Ammon's horn (tissue), 1 donor: ENCODE measurements around the gene MON1B.
"Not testable (repeated sequence)": the region's sequence is repeated elsewhere in the genome, so short reads cannot be mapped to it uniquely, and the experiment has no call there.

Experiments used
- DNase-seq: peaks from one replicate; pipeline ENCODE4 v3.0.0-alpha.2; 2016; ENCODE audit warnings: low spot score

The MON1B gene

DNA sequence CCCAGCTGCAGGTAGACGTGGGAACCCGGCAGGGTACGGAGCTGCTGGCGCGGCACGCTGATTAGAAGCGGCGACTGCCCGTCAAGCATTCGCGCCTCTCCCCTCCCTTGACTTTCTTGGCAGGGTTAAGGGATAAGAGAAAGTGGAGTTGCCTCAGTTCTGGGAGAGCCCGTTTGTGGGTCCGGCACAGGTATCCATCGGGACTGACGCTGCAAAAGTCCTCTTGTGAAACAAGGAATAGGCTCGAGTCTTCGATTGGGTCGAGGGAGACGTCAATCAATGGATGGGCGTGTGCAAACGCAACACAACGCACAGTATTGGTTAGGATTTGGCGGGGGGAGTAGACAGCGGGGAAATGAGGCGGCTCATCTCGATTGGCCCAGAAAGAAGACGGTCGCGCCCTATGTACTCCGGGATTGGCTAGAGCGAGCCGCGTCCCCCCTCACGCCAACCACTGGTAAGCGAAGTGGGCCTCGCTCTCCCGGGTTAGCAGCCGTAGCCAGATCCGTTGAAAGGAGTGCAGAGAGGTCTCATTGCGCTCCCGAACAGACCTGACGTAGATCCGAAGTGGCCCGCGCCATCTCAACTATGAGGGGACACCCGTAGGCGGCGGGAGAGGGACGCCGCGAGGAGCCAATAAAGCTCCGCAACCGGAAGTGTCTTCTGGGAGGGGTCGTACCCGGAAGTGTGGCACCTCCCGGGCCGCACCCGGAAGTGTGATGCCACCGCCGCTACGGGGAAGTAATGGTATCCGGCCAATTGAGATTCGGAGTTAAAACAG, at the start of gene MON1B:
TSS of gene MON1B (plus strand) at position 713 of the 781 bp plus-strand sequence. CDS start 296 bp downstream, outside the sequence.
- peak; percentile 100 for DNase-seq

DNA sequence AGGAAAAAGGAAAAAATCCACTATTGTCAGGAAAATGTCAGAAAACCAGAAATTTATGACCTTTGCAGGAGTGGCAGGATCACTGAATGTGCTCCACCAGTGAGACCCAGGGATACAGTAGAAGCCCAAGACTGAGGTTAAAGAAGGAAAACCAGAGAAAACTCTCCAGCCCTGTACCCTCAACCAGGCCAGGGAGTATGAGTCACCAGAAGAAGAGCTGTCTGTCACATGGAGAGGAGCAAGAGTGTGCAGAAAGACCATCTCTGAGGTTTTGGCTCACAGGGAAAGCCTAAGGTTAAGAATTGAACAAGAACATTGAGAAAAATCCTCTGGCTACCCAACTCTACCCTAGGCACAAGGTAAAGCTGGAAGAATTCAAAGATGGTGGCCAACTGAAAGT, 47.6 kb upstream of the MON1B start:
- no peak for DNase-seq

DNA sequence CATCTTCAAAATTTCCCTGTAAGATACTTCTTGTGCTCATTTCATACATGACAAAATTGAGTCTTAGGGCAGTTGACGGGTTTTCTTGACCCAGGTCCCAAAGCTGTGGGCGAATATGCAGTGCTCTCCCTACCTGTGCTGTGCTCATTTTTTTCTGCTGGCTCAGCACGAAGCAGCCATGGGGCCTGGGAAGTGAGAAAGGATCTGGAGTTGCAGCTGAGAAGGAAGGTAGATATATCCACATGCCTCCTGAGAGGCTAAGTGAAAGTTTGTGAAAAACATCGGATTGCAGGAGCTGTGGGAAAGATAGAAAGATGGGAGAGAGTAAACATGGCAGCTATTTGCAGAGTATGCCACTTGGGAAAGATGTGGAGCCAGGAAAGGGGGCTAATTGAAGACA, 42.9 kb upstream of the MON1B start:
- DNase-seq, result no peak

DNA sequence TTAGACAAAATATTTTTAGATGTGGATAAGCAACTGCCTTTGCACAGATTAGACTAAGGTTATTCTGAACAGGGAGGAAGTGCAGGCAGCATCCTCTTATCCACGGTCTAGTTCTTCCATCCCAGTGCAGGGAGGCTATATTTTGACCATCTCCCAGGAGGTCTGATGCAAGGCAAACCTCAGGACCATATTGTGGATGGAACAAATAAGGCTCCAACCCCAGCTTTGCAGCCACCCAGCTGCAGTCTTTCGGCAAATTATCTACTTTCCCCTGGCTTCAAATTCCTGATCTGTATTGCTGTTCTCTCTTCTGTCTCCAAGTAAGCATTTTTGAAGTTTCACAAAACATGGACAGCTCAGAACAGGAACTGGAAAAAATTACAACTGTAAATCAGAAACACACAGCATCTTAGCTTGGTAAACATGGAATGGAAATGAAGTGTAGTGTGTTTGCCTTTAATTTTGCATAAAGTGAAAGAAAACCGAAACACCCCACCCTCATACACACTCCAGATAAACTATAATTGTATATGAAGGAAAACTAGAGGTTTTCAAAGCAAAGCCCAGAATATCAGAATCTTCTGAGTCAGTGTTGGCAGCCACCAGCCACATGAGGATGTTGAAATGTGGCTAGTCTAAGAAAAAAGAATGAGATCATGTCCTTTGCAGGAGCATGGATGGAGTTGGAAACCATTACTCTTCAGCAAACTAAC, 33.5 kb upstream of the MON1B start:
- DNase-seq, result no peak

DNA sequence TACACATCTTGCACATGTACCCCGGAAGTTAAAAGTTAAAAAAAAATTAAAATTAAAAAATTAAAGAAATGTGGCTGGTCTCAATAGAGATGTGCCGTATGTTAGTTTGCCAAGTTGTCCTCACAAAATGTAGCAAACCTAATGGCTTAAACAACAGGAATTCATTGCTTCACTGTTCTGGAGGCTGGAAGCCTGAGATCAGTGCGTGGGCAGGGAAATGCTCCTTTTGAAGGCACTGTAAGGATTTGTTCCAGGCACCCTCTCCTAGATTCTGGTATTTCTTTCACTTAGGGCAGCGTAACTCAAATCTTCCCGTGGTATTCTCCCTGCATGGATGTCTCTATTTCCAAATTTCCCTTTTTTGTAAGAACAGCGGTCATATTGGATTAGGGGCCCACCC, 32.7 kb upstream of the MON1B start:
- no peak for DNase-seq

DNA sequence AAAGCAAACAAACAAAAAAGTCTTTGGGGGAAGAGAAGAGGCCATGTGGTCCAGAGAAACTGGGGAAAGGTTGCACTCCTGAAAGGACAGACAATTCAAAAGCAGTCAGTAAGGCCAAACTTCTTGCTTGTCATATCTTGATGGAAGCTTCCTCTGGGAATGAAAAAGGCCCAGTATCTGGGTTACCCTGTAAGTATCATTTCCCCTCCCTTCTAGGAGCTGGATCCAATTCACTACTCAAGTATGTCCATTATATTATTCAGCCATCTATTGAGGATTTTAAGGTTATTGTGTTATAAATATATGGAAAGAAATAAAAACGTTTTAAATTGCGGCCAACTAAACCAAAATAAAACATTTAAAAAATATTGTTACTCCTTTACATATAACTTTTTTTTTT, 26.0 kb upstream of the MON1B start:
- no peak for DNase-seq

DNA sequence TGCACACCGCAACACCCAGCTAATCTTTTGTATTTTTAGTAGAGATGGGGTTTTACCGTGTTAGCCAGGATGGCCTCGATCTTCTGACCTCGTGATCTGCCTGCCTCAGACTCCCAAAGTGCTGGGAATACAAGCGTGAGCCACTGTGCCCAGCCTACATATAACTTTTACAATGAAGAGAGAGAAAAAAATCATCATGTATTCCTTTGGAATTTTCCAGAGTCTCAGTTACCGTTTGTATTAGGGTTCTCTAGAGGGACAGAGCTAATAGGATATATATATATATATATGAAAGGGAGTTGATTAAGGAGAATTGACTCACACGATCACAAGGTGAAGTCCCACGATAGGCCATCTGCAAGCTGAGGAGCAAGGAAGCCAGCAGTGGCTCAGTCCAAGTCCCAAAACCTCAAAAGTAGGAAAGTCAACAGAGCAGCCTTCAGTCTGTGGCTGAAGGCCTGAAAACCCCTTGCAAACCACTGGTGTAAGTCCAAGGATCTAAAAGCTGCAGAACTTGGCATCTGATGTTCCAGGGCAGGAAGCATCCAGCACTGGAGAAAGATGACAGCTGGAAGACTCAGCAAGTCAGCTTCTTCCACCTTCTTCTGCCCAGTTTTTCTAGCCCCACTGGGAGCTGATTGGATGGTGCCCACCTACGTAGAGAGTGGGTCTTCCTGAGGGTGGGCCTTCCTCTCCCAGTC, 25.3 kb upstream of the MON1B start:
- not testable (repeated sequence) for DNase-seq

DNA sequence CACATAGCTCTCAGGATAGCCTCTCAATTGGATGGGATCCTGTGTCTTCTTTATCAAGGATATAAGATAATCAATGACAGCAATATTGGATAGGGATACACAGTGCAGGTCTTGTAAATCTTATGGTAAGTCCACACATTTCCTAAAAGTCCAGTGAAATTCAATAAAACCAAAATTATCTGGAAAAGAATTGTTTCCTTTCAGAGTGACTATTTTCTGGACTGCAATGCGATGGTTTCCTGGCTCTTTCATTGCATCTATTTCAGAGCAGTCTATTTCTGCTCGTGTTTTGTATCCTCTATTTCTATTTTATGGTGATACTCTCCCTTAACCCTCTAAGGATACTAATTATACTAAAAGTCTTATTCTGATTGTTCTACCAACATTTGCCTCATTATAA, 24.3 kb upstream of the MON1B start:
- no peak for DNase-seq

DNA sequence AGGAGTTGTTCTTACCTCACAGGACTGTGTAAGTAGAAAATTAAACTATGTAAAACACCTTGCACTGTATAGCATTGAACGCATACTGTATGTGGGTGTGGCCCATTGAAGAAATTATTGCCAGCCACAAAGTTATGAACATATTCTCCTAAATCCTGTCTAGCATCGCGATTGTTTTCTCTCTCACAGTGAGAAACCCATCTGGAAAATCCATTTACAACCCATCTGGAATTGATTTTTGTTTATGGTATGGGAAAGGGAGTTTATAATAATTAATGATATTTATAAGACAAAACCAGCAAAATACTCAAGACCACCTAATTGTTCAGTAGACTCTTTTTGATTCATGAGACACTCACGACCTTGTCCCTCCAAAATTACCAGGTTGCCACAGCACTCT, 22.1 kb upstream of the MON1B start:
- DNase-seq, result no peak

DNA sequence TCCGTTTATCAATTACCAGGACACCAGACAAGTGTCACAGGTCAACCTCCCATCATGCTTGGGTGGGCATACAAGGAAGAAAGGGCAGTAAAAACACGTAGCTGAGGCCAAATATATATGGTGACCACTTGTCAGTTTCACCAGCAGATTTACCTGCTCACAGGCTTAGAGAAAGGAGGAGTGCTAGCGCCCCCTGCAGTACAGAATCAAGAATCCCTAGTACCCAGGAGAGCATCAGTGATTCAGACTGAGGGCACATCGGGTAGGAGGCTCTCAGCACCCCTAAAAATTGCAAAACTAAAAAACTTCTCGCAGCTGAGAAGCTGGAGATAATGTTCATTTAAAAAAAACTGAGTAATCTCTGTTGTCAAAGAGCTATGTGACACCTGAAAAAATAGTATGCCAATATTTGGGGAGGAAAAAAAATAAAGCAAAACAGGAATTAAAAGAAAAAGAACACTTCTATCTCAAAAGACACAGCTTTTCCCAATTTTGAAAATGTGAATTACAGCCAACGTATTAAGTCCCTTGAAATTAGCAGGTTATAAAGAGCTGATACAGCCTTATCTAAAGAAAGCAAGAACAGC, 21.2 kb upstream of the MON1B start:
- DNase-seq, result peak; percentile 22

DNA sequence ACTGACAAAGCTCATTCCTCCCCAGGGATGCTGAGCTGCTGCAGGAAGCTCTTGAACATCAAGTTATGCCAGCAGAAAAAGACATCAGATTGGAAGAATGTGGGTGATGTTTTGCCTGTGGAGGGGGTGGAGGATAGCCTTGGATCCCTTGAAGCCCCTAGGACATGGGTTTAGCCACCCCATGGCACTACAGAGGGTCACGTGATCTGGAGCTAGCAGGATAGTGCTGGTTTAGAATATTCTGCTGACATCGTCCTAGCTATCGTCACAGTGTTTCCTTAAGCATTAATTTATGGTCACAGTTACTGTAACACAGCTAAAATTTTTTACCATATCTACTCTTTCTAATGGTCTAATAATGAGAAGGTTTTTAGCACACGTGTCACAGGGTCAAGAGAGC, 20.2 kb upstream of the MON1B start:
- no peak for DNase-seq

DNA sequence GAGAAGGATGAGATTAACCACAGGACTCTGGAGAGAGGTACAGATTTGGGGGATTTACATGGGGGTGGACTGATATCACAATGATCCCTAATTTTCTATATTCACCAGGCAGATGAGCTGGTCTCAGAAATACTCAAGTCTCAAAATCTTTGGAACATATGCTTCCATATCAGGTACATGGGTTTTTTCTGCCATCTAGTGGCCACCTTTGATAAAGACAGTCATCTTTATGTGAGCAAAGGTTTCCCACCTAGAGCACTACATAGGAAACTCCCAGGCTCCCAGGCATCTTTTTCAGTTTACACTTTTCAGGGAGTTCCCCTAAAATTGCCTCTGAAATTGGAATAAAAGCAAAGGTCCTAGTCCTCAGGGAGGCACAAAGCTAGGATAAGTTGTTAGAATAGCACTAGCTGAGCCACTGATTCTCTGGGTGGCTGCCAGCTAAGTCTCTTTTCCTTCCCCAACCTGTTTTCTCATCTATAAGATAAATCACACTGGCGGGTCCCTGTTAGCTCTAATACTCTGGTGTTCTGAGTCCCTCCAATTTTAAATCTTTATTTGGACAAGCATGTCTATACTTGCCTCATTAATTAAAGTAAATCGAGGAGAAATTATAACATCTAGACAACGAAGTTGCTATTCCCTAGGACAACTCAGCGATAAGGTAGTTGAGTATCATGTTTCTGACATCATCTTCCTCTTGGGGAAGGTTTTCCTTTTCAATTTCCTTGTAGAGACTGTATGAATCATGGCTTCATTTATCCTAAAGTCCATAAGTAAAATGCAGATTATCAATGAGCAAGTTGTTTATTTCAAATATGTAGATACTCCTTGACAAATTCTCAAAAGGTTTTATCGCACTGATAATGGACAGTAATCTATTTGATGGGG, 19.0 kb upstream of the MON1B start:
- peak; percentile 67 for DNase-seq

DNA sequence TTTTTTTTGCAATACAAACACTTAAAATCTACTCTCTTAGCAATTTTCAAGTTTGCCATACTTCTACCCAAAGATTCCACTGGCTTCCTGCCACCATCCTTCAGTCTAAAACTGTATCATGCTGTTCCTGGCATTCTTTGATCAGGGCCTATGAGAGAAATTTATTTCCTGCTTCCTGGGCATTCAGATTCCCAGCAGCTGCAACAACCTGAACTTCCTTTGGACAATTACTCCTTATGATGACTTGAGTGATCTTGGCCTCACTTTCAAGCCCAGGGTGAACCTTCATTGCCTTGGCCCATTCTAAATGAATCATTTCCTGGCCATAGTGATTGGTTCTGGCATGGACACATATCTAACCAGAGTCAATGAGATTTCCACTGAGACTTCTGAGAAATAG, 18.0 kb upstream of the MON1B start:
- DNase-seq, result no peak

DNA sequence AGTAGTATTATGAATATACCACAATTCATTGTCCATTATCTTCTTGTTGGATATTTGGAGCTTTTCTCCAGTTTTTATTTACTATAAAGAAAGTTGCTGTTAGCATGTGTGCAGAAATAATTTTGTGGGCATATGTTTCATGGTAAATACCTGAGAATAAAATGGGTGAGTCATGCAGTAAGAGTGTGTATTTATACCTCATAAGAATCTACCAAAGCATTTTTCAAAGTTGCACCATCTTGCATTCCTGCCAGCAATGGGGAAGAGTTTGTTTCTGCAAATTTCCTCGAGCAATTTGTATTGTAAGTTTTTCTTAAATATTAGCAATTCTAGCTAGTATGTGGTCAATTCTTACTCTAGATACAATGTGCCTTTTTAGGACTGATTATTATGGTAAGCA, 7.9 kb upstream of the MON1B start:
- no peak for DNase-seq

DNA sequence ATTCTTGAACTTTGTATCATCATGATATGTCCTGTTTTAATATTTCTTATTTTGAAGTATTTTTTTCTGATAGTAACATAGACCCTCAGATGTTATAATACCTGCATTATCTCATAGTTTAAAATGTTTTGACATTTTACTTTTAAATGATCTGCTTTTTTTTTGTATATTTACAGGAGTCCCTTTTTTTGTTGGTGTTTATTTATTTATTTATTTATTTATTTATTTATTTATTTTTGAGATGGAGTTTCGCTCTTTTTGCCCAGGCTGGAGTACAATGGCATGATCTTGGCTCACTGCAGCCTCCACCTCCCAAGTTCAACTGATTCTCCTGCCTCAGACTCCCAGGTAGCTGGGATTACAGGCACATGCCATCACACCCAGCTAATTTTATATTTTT, 4.7 kb upstream of the MON1B start:
- not testable (repeated sequence) for DNase-seq

DNA sequence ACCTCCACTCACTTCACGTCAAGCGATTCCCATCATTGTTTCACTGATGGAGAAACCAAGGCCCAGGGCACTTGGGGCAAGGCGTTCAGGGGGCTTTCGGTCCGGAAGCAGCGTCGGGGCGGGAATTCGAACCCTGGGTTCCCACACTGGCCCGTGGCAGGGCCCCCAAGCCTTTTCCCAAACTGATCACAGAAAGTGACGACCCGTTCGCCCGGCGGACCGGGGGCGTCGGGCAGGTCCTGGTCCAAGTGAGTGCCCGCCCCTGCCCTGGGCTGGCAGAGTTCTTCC, 856 bp upstream of the MON1B start:
- no peak for DNase-seq

DNA sequence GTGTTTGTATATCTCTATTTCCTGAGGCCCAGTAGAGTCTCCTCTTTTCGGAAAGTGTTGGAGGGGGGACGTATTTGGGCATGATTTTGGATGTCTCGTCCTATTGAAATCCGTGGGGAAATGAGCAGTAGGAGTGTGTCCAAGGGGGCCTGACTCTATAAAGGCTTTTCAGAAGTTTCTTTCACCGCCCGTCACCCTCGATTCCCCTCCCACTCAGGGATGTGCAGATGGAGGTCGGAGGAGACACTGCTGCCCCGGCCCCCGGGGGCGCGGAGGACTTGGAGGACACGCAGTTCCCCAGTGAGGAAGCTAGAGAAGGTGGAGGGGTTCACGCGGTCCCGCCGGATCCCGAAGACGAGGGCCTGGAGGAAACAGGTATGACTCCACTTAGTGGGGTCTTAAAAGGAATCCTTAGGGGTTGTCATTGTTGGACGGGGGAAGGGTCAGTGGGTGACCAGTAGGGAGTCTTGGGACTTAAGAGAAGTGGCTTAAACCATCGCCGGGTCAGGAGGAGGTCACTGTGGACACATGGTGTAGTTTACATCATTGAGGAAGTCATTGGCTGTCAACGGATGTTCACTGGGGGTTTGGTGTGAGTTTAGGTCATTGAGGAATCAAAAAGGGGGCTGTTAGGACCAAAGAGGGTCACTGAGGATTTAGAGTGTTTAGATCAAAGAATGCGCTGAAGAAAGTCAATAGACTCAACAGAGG, 424 bp downstream of the MON1B start:
- peak; percentile 27 for DNase-seq

DNA sequence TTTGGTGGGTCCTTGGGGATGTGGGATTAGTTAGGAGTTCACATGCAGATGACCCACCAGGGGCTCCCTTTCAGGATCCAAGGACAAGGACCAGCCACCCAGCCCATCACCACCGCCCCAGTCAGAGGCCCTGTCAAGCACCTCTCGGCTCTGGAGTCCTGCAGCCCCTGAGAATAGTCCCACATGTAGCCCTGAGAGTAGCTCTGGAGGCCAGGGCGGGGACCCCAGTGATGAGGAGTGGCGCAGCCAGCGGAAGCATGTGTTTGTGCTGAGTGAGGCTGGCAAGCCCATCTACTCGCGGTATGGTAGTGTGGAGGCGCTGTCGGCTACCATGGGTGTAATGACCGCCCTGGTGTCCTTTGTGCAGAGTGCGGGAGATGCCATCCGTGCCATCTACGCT, 2.4 kb downstream of the MON1B start:
- no peak for DNase-seq

DNA sequence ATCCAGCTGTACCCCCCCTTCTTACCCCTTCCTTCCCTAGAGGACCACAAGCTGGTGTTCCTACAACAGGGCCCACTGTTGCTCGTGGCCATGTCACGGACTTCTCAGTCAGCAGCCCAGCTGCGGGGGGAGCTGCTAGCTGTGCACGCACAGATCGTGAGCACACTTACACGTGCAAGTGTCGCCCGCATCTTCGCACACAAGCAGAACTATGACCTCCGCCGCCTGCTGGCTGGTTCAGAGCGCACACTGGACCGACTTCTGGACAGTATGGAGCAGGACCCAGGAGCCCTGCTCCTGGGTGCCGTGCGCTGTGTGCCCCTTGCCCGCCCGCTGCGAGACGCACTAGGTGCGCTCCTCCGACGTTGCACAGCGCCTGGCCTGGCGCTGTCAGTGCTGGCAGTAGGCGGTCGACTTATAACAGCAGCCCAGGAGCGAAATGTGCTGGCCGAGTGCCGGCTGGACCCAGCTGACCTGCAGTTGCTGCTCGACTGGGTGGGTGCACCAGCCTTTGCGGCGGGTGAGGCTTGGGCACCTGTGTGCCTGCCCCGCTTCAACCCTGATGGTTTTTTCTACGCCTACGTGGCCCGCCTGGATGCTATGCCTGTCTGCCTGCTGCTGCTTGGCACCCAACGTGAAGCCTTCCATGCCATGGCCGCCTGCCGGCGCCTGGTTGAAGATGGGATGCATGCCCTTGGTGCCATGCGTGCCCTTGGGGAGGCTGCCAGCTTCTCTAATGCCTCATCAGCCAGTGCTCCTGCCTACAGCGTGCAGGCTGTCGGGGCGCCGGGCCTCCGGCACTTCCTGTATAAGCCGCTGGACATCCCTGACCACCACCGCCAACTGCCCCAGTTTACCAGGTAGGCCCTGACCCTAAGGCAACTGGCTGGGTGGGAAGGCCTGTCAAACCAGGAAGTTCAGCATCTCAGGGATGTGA, 3.6 kb downstream of the MON1B start:
- DNase-seq, result no peak

DNA sequence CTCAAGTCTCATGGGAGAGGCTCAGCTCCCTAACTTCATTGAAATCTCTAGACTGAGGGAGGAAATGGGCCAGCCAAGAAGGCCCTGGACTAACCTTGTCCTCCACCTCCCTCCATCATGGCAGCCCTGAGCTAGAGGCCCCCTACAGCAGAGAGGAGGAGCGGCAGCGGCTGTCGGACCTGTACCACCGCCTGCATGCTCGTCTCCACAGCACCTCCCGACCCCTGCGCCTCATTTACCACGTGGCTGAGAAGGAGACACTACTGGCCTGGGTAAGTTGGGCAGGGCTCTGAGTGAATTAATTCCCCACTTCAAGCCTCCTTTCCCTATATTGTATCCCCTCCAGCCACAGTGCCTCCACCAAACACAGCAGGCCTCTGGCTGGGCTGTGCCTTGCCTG, 4.4 kb downstream of the MON1B start:
- no peak for DNase-seq
